Neuronal stem cell (in vitro differentiated cells): ENCODE results near the gene ANKFY1.

ENCODE experiments used
- DNase-seq: peaks from one replicate; pipeline ENCODE4 v3.0.0-alpha.2; 2013; ENCODE audit warnings: low spot score
- H2AFZ ChIP-seq: one replicate; pipeline ENCODE4 v1.6.1; 2013; ENCODE audit warnings: mild to moderate bottlenecking, low read length, inconsistent platforms
- H2AK5ac ChIP-seq: 2 replicates; pipeline ENCODE4 v1.6.1; 2013; ENCODE audit warnings: low read depth, mild to moderate bottlenecking, inconsistent platforms, low read length, moderate library complexity, mixed read lengths
- H2BK120ac ChIP-seq: 2 replicates; pipeline ENCODE4 v1.6.1; 2013; ENCODE audit warnings: low read depth, mild to moderate bottlenecking, inconsistent platforms, low read length, moderate library complexity, mixed read lengths
- H2BK12ac ChIP-seq: one replicate; pipeline ENCODE4 v1.6.1; 2013; ENCODE audit warnings: low read length, inconsistent platforms
- H2BK15ac ChIP-seq: 2 replicates; pipeline ENCODE4 v1.6.1; 2013; ENCODE audit warnings: mild to moderate bottlenecking, low read length, inconsistent platforms, mixed read lengths
- H2BK5ac ChIP-seq: one replicate; pipeline ENCODE4 v1.6.1; 2013; ENCODE audit warnings: inconsistent platforms, mild to moderate bottlenecking, low read length, moderate library complexity
- H3K14ac ChIP-seq: one replicate; pipeline ENCODE4 v1.6.1; 2013; ENCODE audit warnings: low read length, inconsistent platforms
- H3K18ac ChIP-seq: 2 replicates; pipeline ENCODE4 v1.6.1; 2013; ENCODE audit warnings: low read length, inconsistent platforms
- H3K23ac ChIP-seq: 2 replicates; pipeline ENCODE4 v1.6.1; 2013; ENCODE audit warnings: low read depth, mild to moderate bottlenecking, mixed read lengths, low read length, inconsistent platforms; ENCODE audit not compliant: poor library complexity
- H3K27ac ChIP-seq: replicated peaks from 3 replicates; pipeline ENCODE4 v1.5.1; 2013; ENCODE audit warnings: low read length, inconsistent platforms
- H3K27me3 ChIP-seq, 3 experiments: 2 replicates each; pipeline ENCODE4 v1.6.1; 2013; ENCODE audit warnings: low read length in 3 of 3, mild to moderate bottlenecking in 2 of 3, inconsistent platforms in 1 of 3, low read depth in 1 of 3, mixed read lengths in 1 of 3, moderate library complexity in 1 of 3; ENCODE audit not compliant: control insufficient read depth in 3 of 3, insufficient read depth in 3 of 3
- H3K36me3 ChIP-seq, 2 donors: replicated peaks in 1 of 2; 2 replicates each; pipeline ENCODE4 v1.6.1; 2013; ENCODE audit warnings: low read length in 2 of 2; ENCODE audit not compliant: control insufficient read depth in 2 of 2, insufficient read depth in 2 of 2
- H3K4ac ChIP-seq: 2 replicates; pipeline ENCODE4 v1.6.1; 2013; ENCODE audit warnings: inconsistent platforms, mild to moderate bottlenecking, low read length, moderate library complexity
- H3K4me1 ChIP-seq, 2 donors: 1 replicate in 1 of 2; 2 replicates in 1 of 2; pipeline ENCODE4 v1.6.1; 2013; ENCODE audit warnings: low read length in 2 of 2, low read depth in 1 of 2; ENCODE audit not compliant: control insufficient read depth in 2 of 2, insufficient read depth in 1 of 2
- H3K4me2 ChIP-seq: one replicate; pipeline ENCODE4 v1.6.1; 2013; ENCODE audit warnings: mild to moderate bottlenecking, low read length, inconsistent platforms; ENCODE audit not compliant: insufficient read depth, poor library complexity, severe bottlenecking
- H3K4me3 ChIP-seq, 2 donors: 2 replicates each; pipeline ENCODE4 v1.5.1; 2013; ENCODE audit warnings: low read length in 2 of 2, mild to moderate bottlenecking in 2 of 2, inconsistent platforms in 1 of 2, moderate library complexity in 1 of 2
- H3K79me1 ChIP-seq: one replicate; pipeline ENCODE4 v1.6.1; 2013; ENCODE audit warnings: low read depth, mild to moderate bottlenecking, inconsistent platforms, low read length, moderate library complexity
- H3K9ac ChIP-seq: one replicate; pipeline ENCODE4 v1.6.1; 2013; ENCODE audit warnings: mild to moderate bottlenecking, low read depth, low read length, inconsistent platforms; ENCODE audit not compliant: poor library complexity
- H3K9me3 ChIP-seq, 2 donors: replicated peaks in 1 of 2; 2 replicates each; pipeline versions ENCODE3 to v1.6.1; 2013; ENCODE audit warnings: low read length in 2 of 2, mild to moderate bottlenecking in 2 of 2, inconsistent platforms in 1 of 2, low read depth in 1 of 2, mixed read lengths in 1 of 2, moderate library complexity in 1 of 2; ENCODE audit not compliant: control insufficient read depth in 2 of 2, insufficient read depth in 1 of 2
- H4K8ac ChIP-seq: one replicate; pipeline ENCODE4 v1.6.1; 2013; ENCODE audit warnings: low read depth, mild to moderate bottlenecking, inconsistent platforms, low read length, moderate library complexity
- H4K91ac ChIP-seq: one replicate; pipeline ENCODE4 v1.6.1; 2013; ENCODE audit warnings: low read length, low read depth, mild to moderate bottlenecking, inconsistent platforms; ENCODE audit not compliant: poor library complexity
- WGBS, 2 donors: extraction: QIAGEN DNeasy Blood & Tissue Kit; methylation state at CpG; one replicate each; pipeline ENCODE4 v1.1.7; 2013; ENCODE audit warnings: missing lambda C conversion rate in 2 of 2, mixed read lengths in 1 of 2; ENCODE audit not compliant: insufficient read length in 2 of 2, insufficient replicate concordance in 1 of 2; ENCODE audit errors: extremely low coverage in 2 of 2; 5-methylcytosine and 5-hydroxymethylcytosine counted together

ANKFY1 gene

DNA sequence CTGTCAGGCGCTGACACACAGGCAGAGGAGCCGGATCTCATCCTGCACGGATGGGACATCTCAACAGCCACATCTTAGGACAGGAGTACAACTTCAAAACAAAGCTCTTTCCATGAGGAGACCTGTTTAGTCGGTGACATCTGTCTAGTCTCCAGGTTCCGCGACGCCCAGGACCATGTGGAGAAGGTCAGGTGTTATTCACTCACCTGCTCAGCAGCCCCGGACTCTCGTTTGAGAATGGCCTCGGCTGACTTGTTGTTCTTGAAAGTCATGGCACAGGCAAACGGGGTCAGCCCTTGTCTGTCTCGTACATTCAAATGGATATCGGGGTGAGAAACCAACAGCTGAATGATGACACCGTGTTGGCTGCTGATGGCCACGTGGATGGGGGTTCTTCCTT is 85.1 kb downstream of the ANKFY1 start:
- WGBS, 2 donors = no CpG with 5 or more reads among the region's 15 CpGs
- Histone ChIP-seq H3K4me1 (no peaks in the 10 kb centered on the region), H3K14ac (no peak overlapping the region), H3K4me3 (no peak overlapping the region), H2AFZ (no peak overlapping the region), H4K91ac (no peak overlapping the region), H3K27me3 (no peaks in the 10 kb centered on the region), H3K23ac (no peak overlapping the region), H3K27ac (no peak overlapping the region), H3K4me2 (no peak overlapping the region), H2BK12ac (no peak overlapping the region), H2BK15ac (no peak overlapping the region), H2BK5ac (no peak overlapping the region), H3K79me1 (peaks cover 2% of the 10 kb centered on the region), H3K36me3 (peaks cover 69 to 96% of the 10 kb centered on the region in 2 donors), H3K9me3 (no peaks in the 10 kb centered on the region), H4K8ac (no peak overlapping the region), H3K9ac (no peak overlapping the region), H3K18ac (no peak overlapping the region), H2AK5ac (no peak overlapping the region), H3K4ac (no peak overlapping the region), H2BK120ac (no peak overlapping the region)
- no peak for DNase-seq

DNA sequence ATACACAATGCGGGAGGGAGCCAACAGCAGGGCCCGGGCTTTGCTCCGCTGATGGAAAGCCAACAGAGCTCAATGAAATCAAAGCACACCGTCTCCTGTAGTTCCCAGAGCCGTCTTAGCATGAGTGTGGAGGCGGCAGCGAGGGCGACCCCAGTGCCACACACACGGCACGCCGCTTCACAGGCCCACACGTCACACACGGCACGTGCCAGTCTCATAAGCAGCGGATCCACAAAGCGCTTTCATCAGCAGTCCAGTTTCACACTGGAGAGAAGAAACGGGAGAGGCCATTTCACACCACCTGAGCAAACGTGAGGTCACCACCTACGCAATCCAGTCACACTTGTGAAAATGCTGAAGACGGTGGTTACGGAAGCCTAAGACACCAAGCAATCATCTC is 86.0 kb downstream of the ANKFY1 start:
- no peak overlapping the region for H3K14ac ChIP-seq
- H3K23ac ChIP-seq = no peak overlapping the region
- no peak overlapping the region for H3K4me3 ChIP-seq
- no peak overlapping the region for H4K8ac ChIP-seq
- WGBS, 2 donors = no CpG with 5 or more reads among the region's 21 CpGs
- peaks cover 67 to 95% of the 10 kb centered on the region in 2 donors for H3K36me3 ChIP-seq
- H3K9me3 ChIP-seq = no peaks in the 10 kb centered on the region
- no peaks in the 10 kb centered on the region for H3K4me1 ChIP-seq
- H3K27me3 ChIP-seq = no peaks in the 10 kb centered on the region
- no peak overlapping the region for H4K91ac ChIP-seq
- H3K9ac ChIP-seq = no peak overlapping the region
- no peak overlapping the region for H3K18ac ChIP-seq
- H2BK15ac ChIP-seq = no peak overlapping the region
- no peak overlapping the region for H2AFZ ChIP-seq
- H3K4me2 ChIP-seq = no peak overlapping the region
- H3K79me1 ChIP-seq = no peaks in the 10 kb centered on the region
- DNase-seq = no peak
- no peak overlapping the region for H2BK12ac ChIP-seq
- no peak overlapping the region for H3K27ac ChIP-seq
- H2BK5ac ChIP-seq = no peak overlapping the region
- H3K4ac ChIP-seq = no peak overlapping the region
- no peak overlapping the region for H2AK5ac ChIP-seq
- no peak overlapping the region for H2BK120ac ChIP-seq

DNA sequence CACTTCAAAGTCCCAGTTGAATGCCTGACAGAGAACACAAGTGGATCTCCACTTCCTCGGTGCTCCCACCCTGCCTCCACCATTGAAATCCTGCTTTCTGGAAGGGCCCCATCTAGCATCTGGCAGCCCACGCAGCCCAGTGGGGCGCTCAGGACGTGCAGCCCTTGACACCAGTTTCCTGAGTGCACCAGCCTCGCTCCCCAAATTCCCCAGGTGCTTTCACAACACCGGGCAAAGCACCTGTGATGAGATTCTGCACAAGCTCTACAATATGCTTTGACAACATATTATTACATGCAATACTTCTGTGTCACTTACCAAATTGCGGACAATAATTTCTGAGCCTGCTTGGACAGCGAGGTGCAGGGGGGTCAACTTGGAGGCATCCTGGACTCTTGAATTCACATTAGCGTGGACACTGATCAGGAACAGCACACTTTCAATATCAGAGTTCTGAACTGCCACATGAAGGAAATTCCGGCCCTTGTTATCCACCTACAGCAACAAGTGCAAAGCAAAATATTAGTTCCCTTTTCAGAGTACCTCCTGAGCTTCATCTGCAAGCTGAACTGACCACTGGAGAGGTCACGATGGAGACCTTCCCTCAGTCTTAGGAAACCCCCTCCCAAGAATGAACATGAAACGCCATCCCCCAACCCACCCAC is 86.8 kb downstream of the ANKFY1 start:
- no peak overlapping the region for H2BK15ac ChIP-seq
- H3K4me1 ChIP-seq = no peaks in the 10 kb centered on the region
- H2AK5ac ChIP-seq = no peak overlapping the region
- peaks cover 70 to 95% of the 10 kb centered on the region in 2 donors for H3K36me3 ChIP-seq
- no peak overlapping the region for H4K8ac ChIP-seq
- H3K4me3 ChIP-seq = no peak overlapping the region
- no peak overlapping the region for H2BK120ac ChIP-seq
- no peak overlapping the region for H3K4me2 ChIP-seq
- H3K79me1 ChIP-seq = no peaks in the 10 kb centered on the region
- no peak overlapping the region for H2BK12ac ChIP-seq
- H3K27me3 ChIP-seq = no peaks in the 10 kb centered on the region
- H3K23ac ChIP-seq = no peak overlapping the region
- H3K27ac ChIP-seq = no peak overlapping the region
- no peak overlapping the region for H3K14ac ChIP-seq
- H4K91ac ChIP-seq = no peak overlapping the region
- WGBS, 2 donors = no CpG with 5 or more reads among the region's 12 CpGs
- no peak for DNase-seq
- no peak overlapping the region for H3K18ac ChIP-seq
- no peak overlapping the region for H3K4ac ChIP-seq
- no peak overlapping the region for H3K9ac ChIP-seq
- no peak overlapping the region for H2AFZ ChIP-seq
- H3K9me3 ChIP-seq = no peaks in the 10 kb centered on the region
- H2BK5ac ChIP-seq = no peak overlapping the region

DNA sequence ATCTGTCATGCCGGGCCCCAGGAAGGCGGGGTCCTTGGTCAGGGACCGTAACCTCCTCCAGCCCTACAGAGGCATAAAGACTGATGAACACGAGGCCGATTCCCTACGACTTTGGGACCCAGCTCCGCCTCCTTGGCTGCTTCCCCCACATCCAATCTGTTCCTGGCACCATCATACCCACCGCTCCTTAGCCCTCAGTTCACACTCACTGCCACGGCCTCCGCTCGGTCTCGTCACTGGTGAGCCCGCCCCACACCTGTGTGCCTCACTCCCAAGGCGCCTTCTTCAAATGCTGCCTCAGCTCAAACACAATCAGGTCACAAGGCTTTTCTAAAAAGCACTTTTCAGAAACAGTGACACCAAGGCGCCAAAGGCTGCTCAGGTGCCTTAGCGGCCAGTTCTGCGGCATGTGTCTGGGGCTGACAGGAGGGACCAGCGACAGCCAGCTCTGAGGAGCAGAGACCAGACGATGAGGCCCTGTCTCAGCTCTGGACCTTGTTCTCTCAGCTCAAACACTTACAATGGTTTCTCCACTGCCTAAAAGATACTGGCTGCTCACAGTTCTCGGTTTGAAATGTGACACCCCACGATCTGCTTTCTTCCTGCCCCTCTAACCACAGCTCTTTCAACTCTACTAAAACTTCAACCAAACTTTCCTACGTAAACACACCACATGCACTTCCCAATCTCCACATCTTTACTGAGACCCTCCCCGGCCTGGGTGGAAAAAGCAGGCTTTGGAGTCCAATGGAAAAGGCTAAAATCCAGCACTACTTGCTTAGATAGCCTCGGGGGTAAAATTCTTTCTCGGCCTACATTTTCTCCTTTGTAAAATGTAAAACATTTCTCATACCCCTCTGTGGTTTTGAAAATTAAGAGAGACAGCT is 87.6 kb downstream of the ANKFY1 start:
- H2AFZ ChIP-seq = no peak overlapping the region
- no peak overlapping the region for H4K91ac ChIP-seq
- H2BK12ac ChIP-seq = no peak overlapping the region
- H3K4me3 ChIP-seq = no peak overlapping the region
- no peak overlapping the region for H2BK120ac ChIP-seq
- no peak overlapping the region for H2BK15ac ChIP-seq
- H3K79me1 ChIP-seq = no peaks in the 10 kb centered on the region
- peaks cover 72 to 95% of the 10 kb centered on the region in 2 donors for H3K36me3 ChIP-seq
- H3K9me3 ChIP-seq = no peaks in the 10 kb centered on the region
- H3K27me3 ChIP-seq = no peaks in the 10 kb centered on the region
- H3K4ac ChIP-seq = no peak overlapping the region
- H3K18ac ChIP-seq = peak overlapping the region; percentile 67
- no peak for DNase-seq
- H2AK5ac ChIP-seq = no peak overlapping the region
- no peak overlapping the region for H3K4me2 ChIP-seq
- no peak overlapping the region for H2BK5ac ChIP-seq
- H3K9ac ChIP-seq = no peak overlapping the region
- peak overlapping the region; percentile 34 for H3K23ac ChIP-seq
- H3K27ac ChIP-seq = no peak overlapping the region
- H4K8ac ChIP-seq = no peak overlapping the region
- H3K4me1 ChIP-seq = no peaks in the 10 kb centered on the region
- no peak overlapping the region for H3K14ac ChIP-seq
- WGBS, 2 donors = 100% methylated on average over 1 of the region's 25 CpGs
